Right atrium auricular region (tissue), 2 donors: ENCODE results near the gene DEXI. TPM values are rescaled to one million over a fixed set of nuclear protein-coding genes. Genes with fewer than 3 reads are reported as not detected.

ENCODE experiments used
- DNase-seq: peaks from one replicate; pipeline ENCODE4 v3.0.0-alpha.2; 2019; ENCODE audit warnings: low spot score
- H3K27ac ChIP-seq, 2 donors: fragments of 200-600 bp; sonication (generic); 1 replicate in 1 of 2; 2 replicates in 1 of 2; pipeline ENCODE4 v1.5.1; 2016 to 2019
- H3K27me3 ChIP-seq, 2 donors: fragments of 200-600 bp; sonication (generic); one replicate each; pipeline versions ENCODE4 v1.5.1 to v1.6.0; 2017 to 2019
- H3K36me3 ChIP-seq: fragments of 200-600 bp; sonication (generic); one replicate; pipeline ENCODE4 v1.5.1; 2016
- H3K4me1 ChIP-seq, 2 donors: fragments of 200-600 bp; sonication (generic); one replicate each; pipeline versions ENCODE4 v1.5.1 to v1.6.0; 2017 to 2019
- H3K4me3 ChIP-seq, 2 donors: fragments of 200-600 bp; sonication (generic); 1 replicate in 1 of 2; 2 replicates in 1 of 2; pipeline ENCODE4 v1.5.1; 2017 to 2019; ENCODE audit warnings: mild to moderate bottlenecking in 1 of 2, moderate library complexity in 1 of 2
- H3K9me3 ChIP-seq, 2 donors: fragments of 200-600 bp; sonication (generic); one replicate each; pipeline ENCODE4 v1.5.1; 2019
- CTCF ChIP-seq, 2 donors: fragments of 200-600 bp; sonication (generic); IDR thresholded peaks; one replicate each; pipeline ENCODE4 v1.5.1; 2019; ENCODE audit warnings: antibody characterized with exemption in 2 of 2
- total RNA-seq, 2 donors: library from RNA; depleted of rRNA; stranded (reverse); fragments of >200 nt; gene quantifications; one replicate each; pipeline ENCODE4 v1.1.0, GENCODE V29; 2016

DEXI gene
- total RNA-seq = 100 to 1,000 TPM; 129 to 164 TPM

GRCh38 chr16:10942352-10943063, at the start of gene DEXI:
Gene DEXI (minus strand): TSS chr16:10942468. CDS start chr16:10942005, 463 bp downstream.
- Histone ChIP-seq H3K27ac (peak within 1 kb of the TSS; percentile 94 to 95), H3K4me3 (peak within 1 kb of the TSS; percentile 87 to 96), H3K36me3 (no peaks in the 10 kb centered on the region), H3K27me3 (no peaks in the 10 kb centered on the region), H3K4me1 (peaks cover 0 to 84% of the 10 kb centered on the region in 2 donors), H3K9me3 (no peaks in the 10 kb centered on the region)
- TF ChIP-seq CTCF (IDR thresholded peaks at IDR 0.05) = peak; percentile 38 to 60
- DNase-seq = peak; percentile 94

- peaks cover 0 to 7% of the 10 kb centered on the region in 2 donors for H3K4me1 ChIP-seq
- no peak for DNase-seq
- no peaks in the 10 kb centered on the region for H3K9me3 ChIP-seq
- H3K4me3 ChIP-seq = no peak overlapping the region
- no peaks in the 10 kb centered on the region for H3K36me3 ChIP-seq
- no peak overlapping the region for H3K27ac ChIP-seq
- no peaks in the 10 kb centered on the region for H3K27me3 ChIP-seq
- TF ChIP-seq CTCF (IDR thresholded peaks at IDR 0.05) = no peak
Measured at GRCh38 chr16:10990378-10990777, 48.1 kb upstream of the DEXI start.

GRCh38 chr16:10989559-10989958, 47.3 kb upstream of the DEXI start:
- no peaks in the 10 kb centered on the region for H3K36me3 ChIP-seq
- no peak overlapping the region for H3K4me3 ChIP-seq
- TF ChIP-seq CTCF (IDR thresholded peaks at IDR 0.05) = no peak
- H3K4me1 ChIP-seq = peaks cover 0 to 7% of the 10 kb centered on the region in 2 donors
- H3K27ac ChIP-seq = no peak overlapping the region
- no peaks in the 10 kb centered on the region for H3K27me3 ChIP-seq
- H3K9me3 ChIP-seq = no peaks in the 10 kb centered on the region
- no peak for DNase-seq

- Histone ChIP-seq H3K27ac (no peak overlapping the region), H3K27me3 (no peaks in the 10 kb centered on the region), H3K36me3 (no peaks in the 10 kb centered on the region), H3K9me3 (no peaks in the 10 kb centered on the region), H3K4me1 (peaks cover 0 to 7% of the 10 kb centered on the region in 2 donors), H3K4me3 (no peak overlapping the region)
- TF ChIP-seq CTCF (IDR thresholded peaks at IDR 0.05) = no peak
- DNase-seq = no peak
Measured at GRCh38 chr16:10988879-10989278, 46.6 kb upstream of the DEXI start.

GRCh38 chr16:10988164-10988803, 46.0 kb upstream of the DEXI start:
- H3K9me3 ChIP-seq = no peaks in the 10 kb centered on the region
- H3K36me3 ChIP-seq = no peaks in the 10 kb centered on the region
- DNase-seq = no peak
- H3K27me3 ChIP-seq = no peaks in the 10 kb centered on the region
- peak in 1 of 2 donors; percentile 25 for TF ChIP-seq CTCF (IDR thresholded peaks at IDR 0.05)
- no peak overlapping the region for H3K27ac ChIP-seq
- no peak overlapping the region for H3K4me3 ChIP-seq
- peaks cover 0 to 7% of the 10 kb centered on the region in 2 donors for H3K4me1 ChIP-seq
